Endothelial cell of umbilical vein (primary cell): ENCODE data around the gene MED13. TPM values are rescaled to one million over a fixed set of nuclear protein-coding genes. Genes with fewer than 3 reads are reported as not detected.

Source experiments
- BruUV-seq: library from RNA; stranded (reverse); fragments of 400-500 nt; replicated peaks from 2 replicates; lab custom pipeline; 2021; lab: Mats Ljungman, UMichigan
- CTCF ChIA-PET: fragments of 300-600, 350-600 bp; sonication (Branson Sonifier 250); formaldehyde crosslinking; loops from one replicate; lab custom pipeline; 2021; ENCODE audit warnings: antibody characterized with exemption, inconsistent platforms; lab: Charles Lee
- POLR2A ChIA-PET: fragments of 300-600, 350-600 bp; sonication (Branson Sonifier 250); formaldehyde crosslinking; loops from one replicate; lab custom pipeline; 2021; ENCODE audit warnings: antibody characterized with exemption, inconsistent platforms; lab: Charles Lee
- DNase-seq: peaks from one replicate; pipeline ENCODE4 v3.0.0-alpha.2; 2011; ENCODE audit warnings: low read depth, low spot score
- FAIRE-seq: peaks from 2 replicates; lab custom pipeline; 2011; peaks lifted over from hg19 to GRCh38; lab: Jason Lieb, UNC
- H2AFZ ChIP-seq: 2 replicates; pipeline ENCODE4 v1.6.0; 2012; ENCODE audit warnings: low read depth, low read length, control low read depth, inconsistent platforms
- H3K27ac ChIP-seq: 2 replicates; pipeline ENCODE4 v1.5.1; 2011; ENCODE audit warnings: low read depth, mild to moderate bottlenecking, control low read depth, low read length, moderate library complexity; ENCODE audit not compliant: insufficient read depth
- H3K27me3 ChIP-seq, 2 experiments: 2 replicates each; pipeline versions ENCODE4 v1.6.0 to v1.6.1; 2011; ENCODE audit warnings: low read length in 2 of 2, mixed read lengths in 1 of 2; ENCODE audit not compliant: control insufficient read depth in 2 of 2, insufficient read depth in 2 of 2
- H3K36me3 ChIP-seq, 2 experiments: 2 replicates in 1 of 2; 3 replicates in 1 of 2; pipeline ENCODE4 v1.5.1; 2011; ENCODE audit warnings: low read length in 2 of 2, mild to moderate bottlenecking in 1 of 2, moderate library complexity in 1 of 2; ENCODE audit not compliant: control insufficient read depth in 2 of 2, insufficient read depth in 2 of 2; ENCODE audit errors: extremely low read depth in 1 of 2
- H3K4me1 ChIP-seq: 3 replicates; pipeline ENCODE4 v1.5.1; 2011; ENCODE audit warnings: mild to moderate bottlenecking, low read length; ENCODE audit not compliant: control insufficient read depth, insufficient read depth; ENCODE audit errors: extremely low read depth
- H3K4me2 ChIP-seq: 2 replicates; pipeline ENCODE4 v1.6.1; 2011; ENCODE audit warnings: low read length, control low read depth, mixed read lengths; ENCODE audit not compliant: insufficient read depth
- H3K4me3 ChIP-seq, 3 experiments: fragments of 200-600 bp in 1 of 3; sonication (generic), shearing (Covaris generic) in 1 of 3; replicated peaks in 1 of 3; 2 replicates each; pipeline ENCODE4 v1.5.1; 2011 to 2016; ENCODE audit warnings: control low read depth in 3 of 3, low read length in 3 of 3, mild to moderate bottlenecking in 2 of 3, inconsistent platforms in 1 of 3, low read depth in 1 of 3, moderate library complexity in 1 of 3; ENCODE audit not compliant: insufficient read depth in 1 of 3
- H3K79me2 ChIP-seq: 2 replicates; pipeline ENCODE4 v1.6.0; 2012; ENCODE audit warnings: low read length, inconsistent platforms; ENCODE audit not compliant: control insufficient read depth, insufficient read depth
- H3K9ac ChIP-seq: replicated peaks from 2 replicates; pipeline ENCODE3; 2011; ENCODE audit warnings: low read length, control low read depth; ENCODE audit not compliant: insufficient read depth; ENCODE audit errors: extremely low read depth
- H3K9me1 ChIP-seq: replicated peaks from 3 replicates; pipeline ENCODE4 v1.6.0; 2011; ENCODE audit warnings: mild to moderate bottlenecking, low read length; ENCODE audit not compliant: control insufficient read depth, insufficient read depth; ENCODE audit errors: extremely low read depth
- H3K9me3 ChIP-seq: replicated peaks from 2 replicates; pipeline ENCODE4 v1.5.1; 2012; ENCODE audit warnings: low read length, inconsistent platforms; ENCODE audit not compliant: control insufficient read depth, insufficient read depth
- H4K20me1 ChIP-seq: replicated peaks from 2 replicates; pipeline ENCODE3; 2011; ENCODE audit warnings: mild to moderate bottlenecking, low read length; ENCODE audit not compliant: control insufficient read depth, insufficient read depth; ENCODE audit errors: extremely low read depth
- EZH2 ChIP-seq: IDR thresholded peaks from 2 replicates; pipeline ENCODE4 v1.6.1; 2012; ENCODE audit warnings: borderline replicate concordance, low read depth, mild to moderate bottlenecking, moderate library complexity, low read length, inconsistent platforms; ENCODE audit not compliant: severe bottlenecking
- FOS ChIP-seq: IDR thresholded peaks from 2 replicates; pipeline ENCODE4 v1.6.1; 2011; ENCODE audit warnings: mild to moderate bottlenecking, low read length, moderate library complexity, borderline replicate concordance; ENCODE audit not compliant: insufficient read depth
- GATA2 ChIP-seq: IDR thresholded peaks from 2 replicates; pipeline ENCODE4 v1.7.0; 2011; ENCODE audit warnings: low read depth, mild to moderate bottlenecking, moderate library complexity, mixed read lengths, low read length; ENCODE audit not compliant: insufficient read length, insufficient read depth
- JUN ChIP-seq: IDR thresholded peaks from 2 replicates; pipeline ENCODE4 v1.6.1; 2011; ENCODE audit warnings: borderline replicate concordance, low read depth; ENCODE audit not compliant: insufficient read length, insufficient read depth
- MYC ChIP-seq: IDR thresholded peaks from one replicate; pipeline ENCODE4 v1.6.1; 2011; ENCODE audit warnings: mild to moderate bottlenecking, low read depth, low read length
- POLR2A ChIP-seq: IDR thresholded peaks from 2 replicates; pipeline ENCODE4 v1.6.1; 2012; ENCODE audit warnings: low read depth, mild to moderate bottlenecking, control low read depth, low read length
- POLR2AphosphoS5 ChIP-seq: IDR thresholded peaks from 2 replicates; pipeline ENCODE4 v1.6.1; 2012; ENCODE audit warnings: low read depth, mild to moderate bottlenecking, control low read depth, low read length, moderate library complexity; ENCODE audit not compliant: insufficient read depth
- dilution Hi-C: fragments of 300-500 bp; cut with MboI; formaldehyde crosslinking; loops from one replicate; pipeline ENCODE4 v1.15.0; 2019; ENCODE audit warnings: low sequenced_read_pairs; ENCODE audit not compliant: extremely low pct_ligation_motif_present
- intact Hi-C: fragments of 100-400 bp; cut with micrococcal nuclease; formaldehyde crosslinking; loops from one replicate; pipeline ENCODE4 v1.10.0; 2022
- polyA plus RNA-seq, 4 experiments: library from polyadenylated mRNA; depleted of rRNA in 3 of 4; stranded (reverse) in 3 of 4; unstranded in 1 of 4; fragments of >200 nt; gene quantifications; 2 replicates each; pipeline versions ENCODE4 v1.2.1 to v1.2.3, GENCODE V29; 2011 to 2012; ENCODE audit warnings: missing spikeins in 1 of 4
- total RNA-seq: library from RNA; stranded (reverse); gene quantifications from 2 replicates; pipeline ENCODE4 v1.2.3, GENCODE V29; 2021
- TF ChIP-seq, protein P1 (sequence below), 2 donors: IDR thresholded peaks; 1 replicate in 1 of 2; 2 replicates in 1 of 2; pipeline ENCODE4 v1.5.1; 2011; ENCODE audit warnings: low read length in 2 of 2, mild to moderate bottlenecking in 2 of 2, moderate library complexity in 2 of 2, control low read depth in 1 of 2, inconsistent platforms in 1 of 2, low read depth in 1 of 2; ENCODE audit not compliant: insufficient read depth in 1 of 2; ENCODE audit errors: extremely low read depth in 1 of 2
- TF ChIP-seq, protein P2 (sequence below): IDR thresholded peaks from 2 replicates; pipeline ENCODE4 v1.6.1; 2011; ENCODE audit not compliant: insufficient read depth, insufficient read length

MED13 gene
- total and polyA plus RNA-seq, 2 donors (not counting 3 experiments of a cell fraction or from before 2014, with no cell fraction given) = 11.6 to 49.6 TPM

DNA sequence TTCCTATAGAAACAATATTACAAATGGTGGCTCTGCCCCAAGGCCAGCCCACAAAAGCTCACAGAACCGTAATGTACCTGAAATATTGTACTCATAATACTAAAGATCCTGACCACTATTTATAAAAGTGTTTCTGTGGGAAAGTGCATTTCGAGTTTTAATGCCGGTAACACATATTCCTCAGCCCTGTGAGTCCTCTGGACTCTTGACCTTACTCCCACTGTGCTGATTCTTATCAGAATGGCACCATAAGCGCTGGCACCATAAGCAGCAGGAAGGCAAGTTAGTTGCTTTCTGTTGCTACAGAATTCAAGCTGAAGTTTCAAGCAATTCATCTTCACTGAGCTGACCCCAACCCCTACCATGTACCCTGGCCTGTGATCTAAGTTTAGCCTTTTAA is 36.4 kb upstream of the MED13 start:
- no peak overlapping the region for H3K27ac ChIP-seq
- H3K79me2 ChIP-seq = no peaks in the 10 kb centered on the region
- no peak overlapping the region for H2AFZ ChIP-seq
- dilution Hi-C loops (no loop called here), intact Hi-C loops (no loop called here)
- no peaks in the 10 kb centered on the region for H3K9me1 ChIP-seq
- CTCF ChIA-PET = interaction anchor here (1.2 to 1.6 kb wide), 2 partner anchors 10 to 14 kb away, joined by 4 read pairs; no protein-coding TSS in a partner anchor
- POLR2A ChIA-PET = no interaction called here
- H3K9ac ChIP-seq = no peak overlapping the region
- no peaks in the 10 kb centered on the region for H3K36me3 ChIP-seq
- DNase-seq = no peak
- no peaks in the 10 kb centered on the region for H3K4me1 ChIP-seq
- FAIRE-seq = no peak
- BruUV-seq = no TSS peak
- no peak for TF ChIP-seq GATA2
- TF ChIP-seq FOS = no peak
- TF ChIP-seq EZH2 = no peak
- no peak for TF ChIP-seq JUN
- no peak for TF ChIP-seq POLR2A
- no peak for TF ChIP-seq MYC
- TF ChIP-seq, protein P1, sequence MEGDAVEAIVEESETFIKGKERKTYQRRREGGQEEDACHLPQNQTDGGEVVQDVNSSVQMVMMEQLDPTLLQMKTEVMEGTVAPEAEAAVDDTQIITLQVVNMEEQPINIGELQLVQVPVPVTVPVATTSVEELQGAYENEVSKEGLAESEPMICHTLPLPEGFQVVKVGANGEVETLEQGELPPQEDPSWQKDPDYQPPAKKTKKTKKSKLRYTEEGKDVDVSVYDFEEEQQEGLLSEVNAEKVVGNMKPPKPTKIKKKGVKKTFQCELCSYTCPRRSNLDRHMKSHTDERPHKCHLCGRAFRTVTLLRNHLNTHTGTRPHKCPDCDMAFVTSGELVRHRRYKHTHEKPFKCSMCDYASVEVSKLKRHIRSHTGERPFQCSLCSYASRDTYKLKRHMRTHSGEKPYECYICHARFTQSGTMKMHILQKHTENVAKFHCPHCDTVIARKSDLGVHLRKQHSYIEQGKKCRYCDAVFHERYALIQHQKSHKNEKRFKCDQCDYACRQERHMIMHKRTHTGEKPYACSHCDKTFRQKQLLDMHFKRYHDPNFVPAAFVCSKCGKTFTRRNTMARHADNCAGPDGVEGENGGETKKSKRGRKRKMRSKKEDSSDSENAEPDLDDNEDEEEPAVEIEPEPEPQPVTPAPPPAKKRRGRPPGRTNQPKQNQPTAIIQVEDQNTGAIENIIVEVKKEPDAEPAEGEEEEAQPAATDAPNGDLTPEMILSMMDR (IDR thresholded peaks at IDR 0.05; ENCODE audit: extremely low read depth in 1 of 2, insufficient read depth in 1 of 2, low read depth in 1 of 2, low read length in 2 of 2) = no peak
- TF ChIP-seq, protein P2, sequence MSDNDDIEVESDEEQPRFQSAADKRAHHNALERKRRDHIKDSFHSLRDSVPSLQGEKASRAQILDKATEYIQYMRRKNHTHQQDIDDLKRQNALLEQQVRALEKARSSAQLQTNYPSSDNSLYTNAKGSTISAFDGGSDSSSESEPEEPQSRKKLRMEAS = no peak
- TF ChIP-seq POLR2AphosphoS5 = no peak
- no peak overlapping the region for H3K4me3 ChIP-seq
- H3K9me3 ChIP-seq = no peaks in the 10 kb centered on the region
- H3K4me2 ChIP-seq = no peak overlapping the region
- H4K20me1 ChIP-seq = no peaks in the 10 kb centered on the region
- H3K27me3 ChIP-seq = peaks cover 2 to 3% of the 10 kb centered on the region in 2 experiments
